HepG2 (cell line): Measurements from ENCODE around the gene ZSWIM8. TPM values are rescaled to one million over a fixed set of nuclear protein-coding genes. Genes with fewer than 3 reads are reported as not detected.

Source experiments
- ATAC-seq: fragments of 200-7000 bp; cut with Tn5 transposase; 3 replicates; pipeline ENCODE4 v1.9.1; 2020; ENCODE audit warnings: mild to moderate bottlenecking, moderate library complexity
- BruUV-seq: library from RNA; stranded (reverse); fragments of 400-500 nt; replicated peaks from 2 replicates; lab custom pipeline; 2021; lab: Mats Ljungman, UMichigan
- CTCF ChIA-PET: fragments of 300-600 bp; formaldehyde crosslinking; extraction: SDS; loops from one replicate; lab custom pipeline; 2021; ENCODE audit warnings: low total read pairs, inconsistent platforms, low intra/inter-chr PET ratio; lab: Yijun Ruan, JAX
- POLR2A ChIA-PET: fragments of 350-600 bp; sonication (Branson Sonifier 250); formaldehyde crosslinking; loops from one replicate; lab custom pipeline; 2020; ENCODE audit warnings: antibody characterized with exemption, inconsistent platforms; lab: Yijun Ruan, JAX
- DNase-seq: peaks from one replicate; pipeline ENCODE4 v3.0.0-alpha.2; 2015; ENCODE audit warnings: low spot score
- FAIRE-seq: peaks from 3 replicates; lab custom pipeline; 2011; peaks lifted over from hg19 to GRCh38; lab: Jason Lieb, UNC
- H2AFZ ChIP-seq: one replicate; pipeline ENCODE4 v1.6.1; 2011; ENCODE audit warnings: low read length, inconsistent platforms
- H3K27ac ChIP-seq: fragments of 300-600 bp; 3 replicates; pipeline ENCODE4 v1.8.0; 2011; ENCODE audit warnings: mixed run types, mild to moderate bottlenecking, mixed read lengths, low read length, inconsistent platforms; ENCODE audit not compliant: insufficient read depth; ENCODE audit errors: extremely low read length
- H3K27me3 ChIP-seq, 2 experiments: fragments of 200-600 bp in 1 of 2; 2 replicates in 1 of 2; 3 replicates in 1 of 2; pipeline versions ENCODE4 v1.6.0 to v1.8.0; 2011; ENCODE audit warnings: low read length in 2 of 2, mild to moderate bottlenecking in 2 of 2, moderate library complexity in 2 of 2, inconsistent platforms in 1 of 2; ENCODE audit not compliant: insufficient read depth in 2 of 2, control insufficient read depth in 1 of 2
- H3K36me3 ChIP-seq, 2 experiments: fragments of 200-600 bp in 1 of 2; replicated peaks in 1 of 2; 2 replicates in 1 of 2; 3 replicates in 1 of 2; pipeline versions ENCODE4 v1.5.1 to v1.8.0; 2011; ENCODE audit warnings: low read length in 2 of 2, inconsistent platforms in 1 of 2; ENCODE audit not compliant: insufficient read depth in 2 of 2, control insufficient read depth in 1 of 2
- H3K4me1 ChIP-seq: 2 replicates; pipeline ENCODE4 v1.5.1; 2012; ENCODE audit warnings: low read length, inconsistent platforms; ENCODE audit not compliant: insufficient read depth
- H3K4me2 ChIP-seq: 2 replicates; pipeline ENCODE4 v1.6.0; 2011; ENCODE audit warnings: low read depth, low read length, inconsistent platforms
- H3K4me3 ChIP-seq, 3 experiments: fragments of 200-600 bp in 1 of 3; sonication (generic), shearing (Covaris generic) in 1 of 3; replicated peaks in 1 of 3; 2 replicates each; pipeline ENCODE4 v1.5.1; 2011 to 2016; ENCODE audit warnings: low read length in 3 of 3, inconsistent platforms in 2 of 3, low read depth in 2 of 3, mild to moderate bottlenecking in 2 of 3, control low read depth in 1 of 3, mixed read lengths in 1 of 3; ENCODE audit not compliant: insufficient read depth in 1 of 3
- H3K79me2 ChIP-seq: one replicate; pipeline ENCODE4 v1.6.1; 2011; ENCODE audit warnings: low read length, inconsistent platforms; ENCODE audit not compliant: insufficient read depth
- H3K9ac ChIP-seq: 2 replicates; pipeline ENCODE4 v1.6.0; 2011; ENCODE audit warnings: mild to moderate bottlenecking, low read depth, low read length, inconsistent platforms; ENCODE audit not compliant: insufficient read depth
- H3K9me3 ChIP-seq: 2 replicates; pipeline ENCODE4 v1.5.1; 2012; ENCODE audit warnings: mild to moderate bottlenecking, low read length
- H4K20me1 ChIP-seq: 2 replicates; pipeline ENCODE4 v1.6.0; 2011; ENCODE audit warnings: inconsistent platforms, mild to moderate bottlenecking, low read length, moderate library complexity; ENCODE audit not compliant: insufficient read depth
- ADNP ChIP-seq: sonication (generic); formaldehyde crosslinking; IDR thresholded peaks from 2 replicates; pipeline ENCODE4 v1.4.0; 2020; ENCODE audit warnings: missing genetic modification reagents
- AGO2 ChIP-seq: fragments of 200-400 bp; formaldehyde crosslinking; optimal IDR thresholded peaks from 2 replicates; pipeline ENCODE3; 2017; ENCODE audit warnings: mild to moderate bottlenecking, low read depth, low read length, moderate library complexity
- ARNT2 ChIP-seq: sonication (generic); formaldehyde crosslinking; IDR thresholded peaks from 2 replicates; pipeline ENCODE4 v1.8.0; 2022; ENCODE audit warnings: mild to moderate bottlenecking, low read depth, missing genetic modification reagents, moderate library complexity
- POLR2A ChIP-seq, 2 experiments: IDR thresholded peaks; 2 replicates each; pipeline ENCODE4 v1.6.1; 2011; ENCODE audit warnings: low read depth in 2 of 2, low read length in 2 of 2, mild to moderate bottlenecking in 1 of 2, moderate library complexity in 1 of 2; ENCODE audit not compliant: insufficient read depth in 1 of 2
- POLR2AphosphoS2 ChIP-seq: IDR thresholded peaks from 2 replicates; pipeline ENCODE4 v1.6.1; 2011; ENCODE audit warnings: low read depth, low read length, improper control_type of control experiment
- POLR2AphosphoS5 ChIP-seq: IDR thresholded peaks from 2 replicates; pipeline ENCODE4 v1.6.1; 2012; ENCODE audit warnings: low read depth, low read length
- RBFOX2 ChIP-seq: fragments of 200-400 bp; formaldehyde crosslinking; IDR thresholded peaks from 2 replicates; pipeline ENCODE4 v1.6.1; 2017; ENCODE audit warnings: low read depth, mild to moderate bottlenecking, low read length
- RBM22 ChIP-seq: fragments of 200-400 bp; formaldehyde crosslinking; optimal IDR thresholded peaks from 2 replicates; pipeline ENCODE3; 2017; ENCODE audit warnings: mild to moderate bottlenecking, low read length, moderate library complexity
- SYNCRIP ChIP-seq: fragments of 200-400 bp; formaldehyde crosslinking; IDR thresholded peaks from 2 replicates; pipeline ENCODE4 v1.6.1; 2018; ENCODE audit warnings: mild to moderate bottlenecking, low read depth, low read length; ENCODE audit not compliant: insufficient read depth
- ZFX ChIP-seq: sonication (generic); formaldehyde crosslinking; IDR thresholded peaks from 2 replicates; pipeline ENCODE4 v1.4.0; 2020; ENCODE audit warnings: mild to moderate bottlenecking, low read depth, missing genetic modification reagents, moderate library complexity
- ZNF839 ChIP-seq: sonication (generic); formaldehyde crosslinking; IDR thresholded peaks from 2 replicates; pipeline ENCODE4 v1.4.0; 2020; ENCODE audit warnings: missing genetic modification reagents, mild to moderate bottlenecking, borderline replicate concordance
- whole genome bisulfite sequencing: methylation state at CpG from one replicate; pipeline ENCODE4 v1.1.6; 2017; ENCODE audit warnings: low lambda C conversion rate; 5-methylcytosine and 5-hydroxymethylcytosine counted together
- in situ Hi-C: cut with HindIII; loops from 2 replicates; pipeline ENCODE4 v1.10.0; 2017; ENCODE audit warnings: low pct_unique_long_range_greater_than_20kb; ENCODE audit not compliant: extremely low pct_ligation_motif_present
- intact Hi-C: fragments of 100-400 bp; cut with micrococcal nuclease; formaldehyde crosslinking; loops from one replicate; pipeline ENCODE4 v1.10.0; 2022; ENCODE audit not compliant: unreplicated experiment
- polyA plus RNA-seq, 8 experiments: library from polyadenylated mRNA; depleted of rRNA in 3 of 8; stranded (reverse) in 7 of 8; unstranded in 1 of 8; fragments of >200 nt; fragmentation: Illumina TruSeq in 4 of 8; extraction: Trizol in 4 of 8; gene quantifications; 2 replicates each; pipeline versions ENCODE4 v1.2.1 to v1.2.3, GENCODE V29; 2011 to 2016; ENCODE audit warnings: low read depth in 4 of 8, missing spikeins in 1 of 8, mixed read lengths in 1 of 8; ENCODE audit not compliant: insufficient read depth in 1 of 8
- total RNA-seq, 5 experiments: library from RNA; depleted of rRNA; stranded (reverse); fragments of >200 nt; fragmentation: Illumina TruSeq; extraction: Trizol; gene quantifications; 2 replicates each; pipeline ENCODE4 v1.2.3, GENCODE V29; 2016; ENCODE audit warnings: low read depth in 1 of 5
- TF ChIP-seq, protein P1 (sequence below): IDR thresholded peaks from 2 replicates; pipeline ENCODE4 v1.6.1; 2016; ENCODE audit warnings: missing biosample characterization, missing genetic modification reagents, low read depth
- TF ChIP-seq, protein P2 (sequence below): sonication (generic); formaldehyde crosslinking; IDR thresholded peaks from 2 replicates; pipeline ENCODE4 v1.4.0; 2020; ENCODE audit warnings: missing genetic modification reagents, low read depth, mild to moderate bottlenecking, borderline replicate concordance
- TF ChIP-seq, protein P3 (sequence below): sonication (generic); formaldehyde crosslinking; conservative IDR thresholded peaks from 2 replicates; pipeline ENCODE4 v1.4.0; 2020; ENCODE audit warnings: missing genetic modification reagents

Gene ZSWIM8
- total and polyA plus RNA-seq, 2 of the 13 experiments (the other 11 are each of a cell fraction or from before 2014, with no cell fraction given): 39.9 to 98.2 TPM

DNA sequence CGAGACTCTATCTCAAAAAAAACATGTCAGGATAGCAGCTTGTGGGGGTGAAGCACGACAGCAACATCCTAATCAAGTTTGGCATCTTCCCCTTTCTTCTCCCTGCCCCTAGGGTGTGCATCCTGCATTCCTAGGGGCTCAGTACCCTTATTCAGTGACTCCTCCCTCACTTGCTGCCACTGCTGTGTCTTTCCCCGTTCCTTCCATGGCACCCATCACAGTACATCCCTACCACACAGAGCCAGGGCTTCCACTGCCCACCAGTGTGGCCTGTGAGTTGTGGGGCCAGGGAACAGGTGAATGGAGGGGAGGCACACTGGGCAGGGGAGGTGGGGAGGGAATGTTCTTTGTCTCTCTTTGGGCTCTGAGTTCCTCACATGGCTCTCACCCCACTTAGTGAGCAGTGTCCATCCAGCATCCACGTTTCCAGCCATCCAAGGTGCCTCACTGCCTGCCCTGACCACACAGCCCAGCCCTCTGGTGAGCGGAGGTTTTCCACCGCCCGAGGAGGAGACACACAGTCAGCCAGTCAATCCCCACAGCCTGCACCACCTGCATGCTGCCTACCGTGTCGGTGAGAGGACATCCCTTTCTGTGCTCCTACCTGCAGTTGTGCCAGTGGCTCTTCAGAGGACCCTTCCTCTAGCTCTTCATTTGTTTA is 14.6 kb downstream of the ZSWIM8 start:
- Histone ChIP-seq H3K27me3 (no peaks in the 10 kb centered on the region), H3K9ac (no peak overlapping the region), H2AFZ (no peak overlapping the region), H3K9me3 (no peaks in the 10 kb centered on the region), H3K4me2 (no peak overlapping the region), H3K4me1 (no peaks in the 10 kb centered on the region)
- intact Hi-C loops: no loop called here
- 92% methylated on average over 8 of the region's 9 CpGs for WGBS
- FAIRE-seq: no peak
- TF ChIP-seq AGO2 (peak; percentile 60), RBM22 (peak; percentile 47), POLR2A (IDR thresholded peaks at IDR 0.05; ENCODE audit: insufficient read depth in 1 of 2, low read depth in 2 of 2, low read length in 2 of 2) (peak in 1 of 2 experiments; percentile 38; a peak in 1 of 4 replicates), ZFX (CRISPR knock-in tag) (no peak), POLR2AphosphoS2 (0 out of 2 replicates have a peak, but pooled peaks have one; percentile 17)
- TF ChIP-seq, all 625 proteins: peak for 4
- in situ Hi-C loops: no loop called here
- ChIA-PET CTCF (no interaction called here), POLR2A (interaction anchor here (1.7 kb wide), 1 partner anchor 14 kb away, joined by 5 read pairs; no protein-coding TSS in a partner anchor)
- no peak for DNase-seq
- Histone ChIP-seq H3K79me2 (no peaks in the 10 kb centered on the region), H3K27ac (no peak overlapping the region), H3K36me3 (peaks cover 27 to 74% of the 10 kb centered on the region in 2 experiments), H4K20me1 (no peaks in the 10 kb centered on the region; the same call in 1 of the 2 replicates), H3K4me3 (no peak overlapping the region)
- peak; percentile 3; the same call in 2 of the 3 replicates for ATAC-seq
- BruUV-seq: no TSS peak

DNA sequence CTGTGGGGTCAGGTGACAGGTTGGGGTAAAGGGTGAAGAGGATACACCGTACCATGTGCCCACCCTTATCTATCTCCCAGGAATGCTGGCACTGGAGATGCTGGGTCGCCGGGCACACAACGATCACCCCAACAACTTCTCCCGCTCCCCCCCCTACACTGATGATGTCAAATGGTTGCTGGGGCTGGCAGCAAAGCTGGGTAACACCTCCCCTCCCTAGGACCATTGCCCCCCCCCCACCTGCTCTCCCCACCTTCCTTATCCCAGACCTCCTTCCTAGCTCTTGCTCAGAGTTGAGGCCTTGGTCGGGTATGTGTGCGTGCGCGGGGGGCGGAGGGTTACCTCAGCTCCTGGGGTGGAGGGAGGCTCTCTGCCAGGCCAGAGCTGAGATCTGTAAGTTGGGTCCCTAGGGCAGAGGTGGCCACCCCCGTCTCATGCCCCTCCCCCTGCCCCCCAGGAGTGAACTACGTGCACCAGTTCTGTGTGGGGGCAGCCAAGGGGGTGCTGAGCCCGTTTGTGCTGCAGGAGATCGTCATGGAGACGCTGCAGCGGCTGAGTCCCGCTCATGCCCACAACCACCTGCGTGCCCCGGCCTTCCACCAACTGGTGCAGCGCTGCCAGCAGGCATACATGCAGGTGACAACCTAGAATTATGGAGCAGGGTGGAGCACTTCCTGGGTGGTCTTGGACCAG is 15.3 kb downstream of the ZSWIM8 start:
- no peak overlapping the region for H2AFZ ChIP-seq
- intact Hi-C loops: no loop called here
- ATAC-seq (no peak), FAIRE-seq (no peak), DNase-seq (no peak)
- in situ Hi-C loops: no loop called here
- no peak overlapping the region for H3K4me3 ChIP-seq
- no peaks in the 10 kb centered on the region for H3K4me1 ChIP-seq
- H3K4me2 ChIP-seq: no peak overlapping the region
- ChIA-PET POLR2A (interaction anchor here (0.6 to 1.7 kb wide), 2 partner anchors 9 to 14 kb away, joined by 3 to 5 read pairs; no protein-coding TSS in a partner anchor), CTCF (no interaction called here)
- no peak overlapping the region for H3K9ac ChIP-seq
- no peaks in the 10 kb centered on the region; the same call in 1 of the 2 replicates for H4K20me1 ChIP-seq
- no TSS peak for BruUV-seq
- no peaks in the 10 kb centered on the region for H3K27me3 ChIP-seq
- no peaks in the 10 kb centered on the region for H3K79me2 ChIP-seq
- WGBS: 96% methylated on average over 10 of the region's 20 CpGs
- H3K9me3 ChIP-seq: no peaks in the 10 kb centered on the region
- H3K36me3 ChIP-seq: peaks cover 29 to 73% of the 10 kb centered on the region in 2 experiments
- H3K27ac ChIP-seq: no peak overlapping the region
- TF ChIP-seq, protein P1, sequence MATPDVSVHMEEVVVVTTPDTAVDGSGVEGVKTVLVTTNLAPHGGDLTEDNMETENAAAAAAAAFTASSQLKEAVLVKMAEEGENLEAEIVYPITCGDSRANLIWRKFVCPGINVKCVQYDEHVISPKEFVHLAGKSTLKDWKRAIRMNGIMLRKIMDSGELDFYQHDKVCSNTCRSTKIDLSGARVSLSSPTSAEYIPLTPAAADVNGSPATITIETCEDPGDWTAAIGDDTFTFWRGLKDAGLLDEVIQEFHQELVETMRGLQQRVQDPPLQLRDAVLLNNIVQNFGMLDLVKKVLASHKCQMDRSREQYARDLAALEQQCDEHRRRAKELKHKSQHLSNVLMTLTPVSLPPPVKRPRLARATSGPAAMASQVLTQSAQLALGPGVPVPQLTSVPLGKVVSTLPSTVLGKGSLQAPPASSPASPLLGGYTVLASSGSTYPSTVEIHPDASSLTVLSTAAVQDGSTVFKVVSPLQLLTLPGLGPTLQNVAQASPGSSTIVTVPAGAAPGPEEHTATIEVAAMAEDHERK (CRISPR knock-in tag): no peak
- TF ChIP-seq RBFOX2 (peak; percentile 41; the same call in 1 of the 2 replicates), ARNT2 (CRISPR knock-in tag) (no peak), ZNF839 (CRISPR knock-in tag) (no peak), SYNCRIP (no peak), POLR2AphosphoS5 (no peak), ADNP (CRISPR knock-in tag) (no peak)
- TF ChIP-seq, protein P2, sequence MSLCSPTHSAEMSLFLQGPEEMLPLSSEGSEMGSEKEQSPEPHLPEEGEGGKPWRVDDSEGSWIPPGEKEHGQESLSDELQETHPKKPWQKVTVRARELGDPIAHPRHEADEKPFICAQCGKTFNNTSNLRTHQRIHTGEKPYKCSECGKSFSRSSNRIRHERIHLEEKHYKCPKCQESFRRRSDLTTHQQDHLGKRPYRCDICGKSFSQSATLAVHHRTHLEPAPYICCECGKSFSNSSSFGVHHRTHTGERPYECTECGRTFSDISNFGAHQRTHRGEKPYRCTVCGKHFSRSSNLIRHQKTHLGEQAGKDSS (CRISPR knock-in tag): no peak
- TF ChIP-seq, protein P3, sequence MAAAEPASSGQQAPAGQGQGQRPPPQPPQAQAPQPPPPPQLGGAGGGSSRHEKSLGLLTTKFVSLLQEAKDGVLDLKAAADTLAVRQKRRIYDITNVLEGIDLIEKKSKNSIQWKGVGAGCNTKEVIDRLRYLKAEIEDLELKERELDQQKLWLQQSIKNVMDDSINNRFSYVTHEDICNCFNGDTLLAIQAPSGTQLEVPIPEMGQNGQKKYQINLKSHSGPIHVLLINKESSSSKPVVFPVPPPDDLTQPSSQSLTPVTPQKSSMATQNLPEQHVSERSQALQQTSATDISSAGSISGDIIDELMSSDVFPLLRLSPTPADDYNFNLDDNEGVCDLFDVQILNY: no peak
